Lower lobe of right lung (tissue), 2 donors: ENCODE results near the gene FMN1. TPM values are rescaled to one million over a fixed set of nuclear protein-coding genes. Genes with fewer than 3 reads are reported as not detected.

Experiments used
- ATAC-seq, 2 donors: fragments of 200-7000 bp; cut with Tn5 transposase; one replicate each; pipeline ENCODE4 v1.9.1; 2020 to 2022; ENCODE audit warnings: mild to moderate bottlenecking in 2 of 2, moderate library complexity in 2 of 2
- DNase-seq: peaks from one replicate; pipeline ENCODE4 v3.0.0-alpha.2; 2020
- H3K27ac ChIP-seq: fragments of 200-600 bp; one replicate; pipeline ENCODE4 v1.8.0; 2022
- H3K27me3 ChIP-seq: fragments of 200-600 bp; one replicate; pipeline ENCODE4 v1.8.0; 2022; ENCODE audit warnings: low read depth
- H3K36me3 ChIP-seq: fragments of 200-600 bp; one replicate; pipeline ENCODE4 v1.8.0; 2022; ENCODE audit warnings: mild to moderate bottlenecking
- H3K4me1 ChIP-seq: fragments of 200-600 bp; one replicate; pipeline ENCODE4 v1.8.0; 2022
- H3K4me3 ChIP-seq: fragments of 200-600 bp; one replicate; pipeline ENCODE4 v1.8.0; 2022; ENCODE audit warnings: mild to moderate bottlenecking
- H3K9me3 ChIP-seq: fragments of 200-600 bp; one replicate; pipeline ENCODE4 v1.8.0; 2022
- intact Hi-C: fragments of 100-400 bp; cut with DNase I; formaldehyde crosslinking; loops from one replicate; pipeline ENCODE4 v1.11.0; 2022
- total RNA-seq: library from RNA; stranded (reverse); fragmentation: NEBNext Ultra II Directional; extraction: Animal tissue kit (Norgen Biotek cat#: 25700); gene quantifications from one replicate; pipeline ENCODE4 v1.2.1, GENCODE V29; 2021
- TF ChIP-seq, protein P1 (sequence below): fragments of 200-600 bp; IDR thresholded peaks from one replicate; pipeline ENCODE4 v1.8.0; 2022; ENCODE audit warnings: antibody characterized with exemption, mild to moderate bottlenecking
- donor health status: DM: no; HTN: yes; CAD: no; lungs with severe emphysema.

The FMN1 gene
- total RNA-seq, 1 donor from 2014 or later: 38.8 TPM

DNA sequence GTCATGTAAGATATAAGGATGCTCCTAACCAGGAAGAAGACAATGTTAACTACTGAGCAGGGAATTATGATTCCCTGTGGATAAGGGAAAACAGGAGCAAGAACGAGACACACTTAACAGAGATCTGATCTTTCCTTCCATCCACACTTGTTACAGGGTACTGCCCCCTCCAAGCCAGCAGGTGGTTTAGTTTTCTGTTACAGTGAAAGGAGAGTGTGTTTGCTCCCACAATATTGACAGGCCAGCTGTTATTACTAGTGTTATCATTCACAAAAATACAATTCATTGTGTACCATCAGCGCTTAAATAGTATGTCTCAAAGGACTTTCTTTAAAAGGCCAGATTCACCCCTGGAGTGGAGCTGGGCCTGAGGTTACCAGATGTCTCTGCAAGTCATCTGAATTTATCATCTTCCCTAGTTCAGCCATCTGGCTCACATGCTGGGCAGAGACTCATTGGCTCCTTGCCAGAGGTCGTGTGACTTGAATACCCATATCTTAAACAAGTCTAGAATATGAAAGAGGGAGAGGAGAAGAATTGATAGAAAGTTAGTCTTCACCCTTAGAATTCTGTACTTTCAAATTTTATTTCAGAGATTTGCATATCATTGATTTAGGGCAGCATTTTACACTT lies 16.8 kb upstream of the FMN1 start:
- H3K27ac ChIP-seq: no peak overlapping the region
- H3K9me3 ChIP-seq: no peaks in the 10 kb centered on the region
- intact Hi-C loops: no loop called here
- no peaks in the 10 kb centered on the region for H3K4me1 ChIP-seq
- H3K36me3 ChIP-seq: no peaks in the 10 kb centered on the region
- ATAC-seq: no peak
- DNase-seq: no peak
- TF ChIP-seq, protein P1, sequence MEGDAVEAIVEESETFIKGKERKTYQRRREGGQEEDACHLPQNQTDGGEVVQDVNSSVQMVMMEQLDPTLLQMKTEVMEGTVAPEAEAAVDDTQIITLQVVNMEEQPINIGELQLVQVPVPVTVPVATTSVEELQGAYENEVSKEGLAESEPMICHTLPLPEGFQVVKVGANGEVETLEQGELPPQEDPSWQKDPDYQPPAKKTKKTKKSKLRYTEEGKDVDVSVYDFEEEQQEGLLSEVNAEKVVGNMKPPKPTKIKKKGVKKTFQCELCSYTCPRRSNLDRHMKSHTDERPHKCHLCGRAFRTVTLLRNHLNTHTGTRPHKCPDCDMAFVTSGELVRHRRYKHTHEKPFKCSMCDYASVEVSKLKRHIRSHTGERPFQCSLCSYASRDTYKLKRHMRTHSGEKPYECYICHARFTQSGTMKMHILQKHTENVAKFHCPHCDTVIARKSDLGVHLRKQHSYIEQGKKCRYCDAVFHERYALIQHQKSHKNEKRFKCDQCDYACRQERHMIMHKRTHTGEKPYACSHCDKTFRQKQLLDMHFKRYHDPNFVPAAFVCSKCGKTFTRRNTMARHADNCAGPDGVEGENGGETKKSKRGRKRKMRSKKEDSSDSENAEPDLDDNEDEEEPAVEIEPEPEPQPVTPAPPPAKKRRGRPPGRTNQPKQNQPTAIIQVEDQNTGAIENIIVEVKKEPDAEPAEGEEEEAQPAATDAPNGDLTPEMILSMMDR: no peak
- no peak overlapping the region for H3K4me3 ChIP-seq
- H3K27me3 ChIP-seq: no peaks in the 10 kb centered on the region

DNA sequence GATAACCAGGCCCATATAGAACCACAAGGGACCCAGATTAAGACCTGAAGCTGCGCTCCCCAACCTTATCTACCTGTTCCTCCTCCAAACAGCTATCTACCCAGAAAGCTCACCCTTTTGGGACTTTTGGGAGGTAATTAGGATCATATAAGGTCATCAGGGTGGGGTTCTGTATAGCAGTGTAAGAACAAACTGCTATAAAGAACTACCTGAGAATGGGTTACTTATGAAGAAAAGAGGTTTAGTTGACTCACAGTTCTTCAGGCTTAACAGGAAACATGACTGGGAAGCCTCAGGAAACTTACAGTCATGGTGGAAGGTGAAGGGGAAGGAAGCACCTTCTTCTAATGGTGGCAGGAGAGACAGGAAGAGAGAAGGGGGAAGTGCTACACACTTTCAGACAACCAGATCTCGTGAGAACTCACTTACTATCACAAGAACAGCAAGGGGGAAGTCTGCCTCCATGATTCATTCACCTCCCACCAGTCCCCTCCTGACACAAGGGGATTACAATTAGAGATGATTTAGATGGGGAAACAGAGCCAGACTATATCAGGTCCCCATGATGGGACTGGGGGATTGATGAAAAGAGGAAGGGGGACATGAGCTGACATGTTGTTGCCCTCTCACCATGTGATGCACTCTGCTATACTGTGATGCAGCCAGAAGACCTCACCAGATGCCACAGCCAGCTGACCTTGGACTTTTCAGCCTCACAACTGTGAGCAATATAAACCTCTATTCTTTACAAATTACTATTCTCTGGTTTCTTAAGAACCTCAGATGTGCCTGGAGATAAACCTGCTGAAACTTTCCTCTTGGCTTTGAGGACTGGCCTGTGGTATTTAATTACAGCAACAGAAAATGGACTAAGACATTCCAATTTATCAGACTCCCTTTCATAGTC lies 15.3 kb upstream of the FMN1 start:
- TF ChIP-seq, protein P1: no peak
- no peak for ATAC-seq

DNA sequence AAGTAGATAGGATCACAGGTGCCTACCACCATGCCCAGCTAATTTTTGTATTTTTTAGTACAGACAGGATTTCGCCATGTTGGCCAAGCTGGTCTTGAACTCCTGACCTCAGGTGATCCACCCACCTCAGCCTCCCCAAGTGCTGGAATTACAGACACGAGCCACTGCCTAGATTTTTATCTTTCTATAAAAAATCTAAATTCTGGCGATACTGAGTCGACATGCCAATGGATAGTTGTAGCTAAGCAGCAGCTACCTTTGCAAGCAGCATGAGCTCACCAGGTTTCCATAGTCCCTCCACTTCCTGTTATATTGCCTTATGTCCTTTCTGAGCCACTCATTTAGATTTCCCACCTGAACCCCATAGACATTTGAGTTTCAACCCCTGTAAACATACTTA lies 13.1 kb upstream of the FMN1 start:
- TF ChIP-seq, protein P1: no peak
- no peak overlapping the region for H3K4me3 ChIP-seq
- DNase-seq (no peak), ATAC-seq (no peak)
- H3K27ac ChIP-seq: no peak overlapping the region
- H3K36me3 ChIP-seq: no peaks in the 10 kb centered on the region
- H3K4me1 ChIP-seq: no peaks in the 10 kb centered on the region
- no peaks in the 10 kb centered on the region for H3K9me3 ChIP-seq
- intact Hi-C loops: no loop called here
- no peaks in the 10 kb centered on the region for H3K27me3 ChIP-seq

More for the DNA sequence above, 15.3 kb upstream of the FMN1 start:
- Histone ChIP-seq H3K36me3 (no peaks in the 10 kb centered on the region), H3K4me1 (no peaks in the 10 kb centered on the region), H3K27me3 (no peaks in the 10 kb centered on the region), H3K27ac (no peak overlapping the region), H3K4me3 (no peak overlapping the region), H3K9me3 (no peaks in the 10 kb centered on the region)
- no peak for DNase-seq
- intact Hi-C loops: no loop called here

DNA sequence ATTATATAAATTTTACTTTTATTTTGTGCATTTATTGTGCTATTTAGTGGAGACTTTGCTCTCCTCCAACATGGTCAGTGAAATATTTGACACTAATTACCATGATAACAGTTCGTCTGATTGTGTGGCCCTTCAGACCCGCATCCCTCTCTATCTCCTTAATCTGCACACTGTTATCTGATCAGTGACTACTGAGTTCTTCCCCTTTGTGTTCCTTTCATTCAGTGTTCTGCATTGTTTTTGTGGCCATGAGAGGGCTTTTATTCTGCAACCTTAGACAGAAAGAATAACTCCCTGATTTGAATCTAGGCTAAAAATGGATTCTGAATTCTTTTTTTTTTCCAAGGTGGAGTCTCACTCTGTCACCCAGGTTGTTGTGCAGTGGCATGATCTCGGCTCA lies 11.9 kb upstream of the FMN1 start:
- H3K27ac ChIP-seq: no peak overlapping the region
- H3K27me3 ChIP-seq: no peaks in the 10 kb centered on the region
- no peaks in the 10 kb centered on the region for H3K9me3 ChIP-seq
- intact Hi-C loops: no loop called here
- TF ChIP-seq, protein P1: no peak
- DNase-seq (no peak), ATAC-seq (no peak)
- no peak overlapping the region for H3K4me3 ChIP-seq
- no peaks in the 10 kb centered on the region for H3K36me3 ChIP-seq
- no peaks in the 10 kb centered on the region for H3K4me1 ChIP-seq

DNA sequence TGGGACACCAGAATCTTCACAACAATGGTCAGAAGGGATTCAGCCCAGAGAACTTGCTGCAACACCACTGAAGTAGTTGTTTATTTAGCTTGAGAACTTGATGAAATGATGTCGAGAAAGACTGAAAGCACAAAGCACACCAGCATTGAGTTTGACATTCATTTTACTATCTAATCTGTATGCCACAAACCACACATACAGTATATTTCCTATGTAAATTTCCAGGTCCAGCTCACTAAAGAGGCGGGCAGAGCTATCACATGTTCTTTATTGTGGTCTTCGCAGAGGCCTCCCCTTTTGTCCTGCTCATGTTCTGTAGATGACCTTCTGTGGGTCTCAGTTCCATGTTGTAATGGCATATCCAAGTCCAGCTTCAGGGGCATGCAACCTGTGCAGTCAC lies 10.4 kb upstream of the FMN1 start:
- TF ChIP-seq, protein P1: no peak
- DNase-seq (no peak), ATAC-seq (no peak)
- no peak overlapping the region for H3K4me3 ChIP-seq
- intact Hi-C loops: no loop called here
- no peak overlapping the region for H3K27ac ChIP-seq
- H3K4me1 ChIP-seq: no peaks in the 10 kb centered on the region
- H3K27me3 ChIP-seq: no peaks in the 10 kb centered on the region
- no peaks in the 10 kb centered on the region for H3K36me3 ChIP-seq
- no peaks in the 10 kb centered on the region for H3K9me3 ChIP-seq
